MCF 10A (cell line): Measurements from ENCODE around the gene RUVBL2. TPM values are rescaled to one million over a fixed set of nuclear protein-coding genes. Genes with fewer than 3 reads are reported as not detected.
"Not testable (repeated sequence)": the region's sequence is repeated elsewhere in the genome, so short reads cannot be mapped to it uniquely, and the experiment has no call there.

ENCODE experiments used
- BruUV-seq: library from RNA; stranded (reverse); fragments of 400-500 nt; replicated peaks from 2 replicates; lab custom pipeline; 2021; lab: Mats Ljungman, UMichigan
- CTCF ChIA-PET: fragments of 300-600 bp; sonication (Branson Sonifier 250); formaldehyde crosslinking; extraction: SDS; loops from one replicate; lab custom pipeline; 2021; ENCODE audit warnings: antibody characterized with exemption, inconsistent platforms; lab: Yijun Ruan, JAX
- POLR2A ChIA-PET: fragments of 300-600, 350-650 bp; sonication (Branson Sonifier 250); formaldehyde crosslinking; extraction: SDS; loops from one replicate; lab custom pipeline; 2020; ENCODE audit warnings: antibody characterized with exemption, inconsistent platforms; lab: Yijun Ruan, JAX
- DNase-seq: peaks from one replicate; pipeline ENCODE4 v3.0.0-alpha.2; 2018; ENCODE audit not compliant: unreplicated experiment
- H3K27ac Mint-ChIP-seq: one replicate; pipeline ENCODE4 v1.8.0; 2022; ENCODE audit warnings: mild to moderate bottlenecking, low read depth, mixed read lengths; ENCODE audit not compliant: unreplicated experiment
- H3K27me3 Mint-ChIP-seq: one replicate; pipeline ENCODE4 v1.8.0; 2022; ENCODE audit warnings: mixed read lengths; ENCODE audit not compliant: insufficient read depth, unreplicated experiment
- H3K36me3 Mint-ChIP-seq: one replicate; pipeline ENCODE4 v1.8.0; 2022; ENCODE audit warnings: mild to moderate bottlenecking, moderate library complexity, mixed read lengths; ENCODE audit not compliant: insufficient read depth, unreplicated experiment
- H3K4me1 Mint-ChIP-seq: one replicate; pipeline ENCODE4 v1.8.0; 2022; ENCODE audit warnings: mixed read lengths; ENCODE audit not compliant: insufficient read depth, unreplicated experiment
- H3K4me3 Mint-ChIP-seq: one replicate; pipeline ENCODE4 v1.8.0; 2022; ENCODE audit warnings: mild to moderate bottlenecking, moderate library complexity, mixed read lengths; ENCODE audit not compliant: unreplicated experiment
- H3K9me3 Mint-ChIP-seq: one replicate; pipeline ENCODE4 v1.8.0; 2022; ENCODE audit warnings: mixed read lengths; ENCODE audit not compliant: unreplicated experiment
- intact Hi-C: fragments of 100-400 bp; cut with micrococcal nuclease; formaldehyde crosslinking; loops from 2 replicates; pipeline ENCODE4 v1.14.1; 2022
- total RNA-seq: library from RNA; stranded (reverse); gene quantifications from 2 replicates; pipeline ENCODE4 v1.2.3, GENCODE V29; 2022
- TF ChIP-seq, protein P1 (sequence below): fragments of 200-600 bp; IDR thresholded peaks from one replicate; pipeline ENCODE4 v1.8.0; 2022; ENCODE audit warnings: antibody characterized with exemption, mild to moderate bottlenecking; ENCODE audit not compliant: unreplicated experiment

RUVBL2 gene
- total RNA-seq, 1 experiment from 2014 or later: 156 TPM

DNA sequence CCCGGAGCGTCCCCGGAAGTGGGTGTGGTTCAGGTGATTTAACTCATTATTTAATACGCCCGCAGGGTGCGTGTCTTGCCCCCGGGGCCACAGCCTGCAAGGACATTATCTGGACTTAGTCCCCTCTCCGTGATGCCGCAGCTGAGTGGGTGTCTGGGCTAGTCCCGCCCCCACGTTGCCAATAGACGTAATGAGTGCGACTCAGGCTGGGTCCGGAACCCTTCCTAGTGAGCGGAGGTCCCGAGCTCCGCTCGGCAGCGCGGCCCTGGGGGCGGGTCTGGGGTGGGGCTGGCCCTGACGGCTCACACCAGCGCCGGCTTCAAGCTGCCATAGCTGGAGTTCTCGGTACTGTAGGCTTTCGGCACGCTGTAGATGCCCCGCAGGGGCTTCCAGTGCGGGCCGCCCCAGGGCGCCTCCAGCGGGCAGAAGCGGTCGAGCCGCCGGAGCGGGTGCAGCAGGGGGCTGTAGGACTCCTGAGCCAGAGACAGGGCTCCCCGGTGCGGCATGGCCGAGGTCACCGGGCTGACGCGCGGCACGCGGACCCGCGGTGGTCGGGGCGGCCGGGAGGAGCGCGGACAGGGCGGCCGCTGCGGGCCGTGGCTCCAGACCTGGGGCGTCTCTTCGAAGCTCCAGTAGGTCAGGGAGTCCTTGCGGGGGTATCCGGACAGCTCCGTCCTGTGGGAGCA lies 24.1 kb downstream of the RUVBL2 start:
- Mint-ChIP-seq H3K27ac (no peak overlapping the region), H3K4me3 (no peak overlapping the region), H3K9me3 (no peaks in the 10 kb centered on the region), H3K36me3 (peaks cover 43% of the 10 kb centered on the region), H3K27me3 (no peaks in the 10 kb centered on the region), H3K4me1 (peaks cover 18% of the 10 kb centered on the region)
- ChIA-PET CTCF (interaction anchor here (0.7 to 1.3 kb wide), 2 partner anchors 18 to 39 kb away, joined by 3 to 4 read pairs; no protein-coding TSS in a partner anchor), POLR2A (interaction anchor here (0.6 to 1.0 kb wide), 2 partner anchors 72 to 624 kb away, joined by 4 read pairs; partner anchors contain the start of gene SCAF1)
- no TSS peak for BruUV-seq
- intact Hi-C loops: no loop called here
- DNase-seq: no peak
- TF ChIP-seq, protein P1, sequence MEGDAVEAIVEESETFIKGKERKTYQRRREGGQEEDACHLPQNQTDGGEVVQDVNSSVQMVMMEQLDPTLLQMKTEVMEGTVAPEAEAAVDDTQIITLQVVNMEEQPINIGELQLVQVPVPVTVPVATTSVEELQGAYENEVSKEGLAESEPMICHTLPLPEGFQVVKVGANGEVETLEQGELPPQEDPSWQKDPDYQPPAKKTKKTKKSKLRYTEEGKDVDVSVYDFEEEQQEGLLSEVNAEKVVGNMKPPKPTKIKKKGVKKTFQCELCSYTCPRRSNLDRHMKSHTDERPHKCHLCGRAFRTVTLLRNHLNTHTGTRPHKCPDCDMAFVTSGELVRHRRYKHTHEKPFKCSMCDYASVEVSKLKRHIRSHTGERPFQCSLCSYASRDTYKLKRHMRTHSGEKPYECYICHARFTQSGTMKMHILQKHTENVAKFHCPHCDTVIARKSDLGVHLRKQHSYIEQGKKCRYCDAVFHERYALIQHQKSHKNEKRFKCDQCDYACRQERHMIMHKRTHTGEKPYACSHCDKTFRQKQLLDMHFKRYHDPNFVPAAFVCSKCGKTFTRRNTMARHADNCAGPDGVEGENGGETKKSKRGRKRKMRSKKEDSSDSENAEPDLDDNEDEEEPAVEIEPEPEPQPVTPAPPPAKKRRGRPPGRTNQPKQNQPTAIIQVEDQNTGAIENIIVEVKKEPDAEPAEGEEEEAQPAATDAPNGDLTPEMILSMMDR: peak; percentile 35

DNA sequence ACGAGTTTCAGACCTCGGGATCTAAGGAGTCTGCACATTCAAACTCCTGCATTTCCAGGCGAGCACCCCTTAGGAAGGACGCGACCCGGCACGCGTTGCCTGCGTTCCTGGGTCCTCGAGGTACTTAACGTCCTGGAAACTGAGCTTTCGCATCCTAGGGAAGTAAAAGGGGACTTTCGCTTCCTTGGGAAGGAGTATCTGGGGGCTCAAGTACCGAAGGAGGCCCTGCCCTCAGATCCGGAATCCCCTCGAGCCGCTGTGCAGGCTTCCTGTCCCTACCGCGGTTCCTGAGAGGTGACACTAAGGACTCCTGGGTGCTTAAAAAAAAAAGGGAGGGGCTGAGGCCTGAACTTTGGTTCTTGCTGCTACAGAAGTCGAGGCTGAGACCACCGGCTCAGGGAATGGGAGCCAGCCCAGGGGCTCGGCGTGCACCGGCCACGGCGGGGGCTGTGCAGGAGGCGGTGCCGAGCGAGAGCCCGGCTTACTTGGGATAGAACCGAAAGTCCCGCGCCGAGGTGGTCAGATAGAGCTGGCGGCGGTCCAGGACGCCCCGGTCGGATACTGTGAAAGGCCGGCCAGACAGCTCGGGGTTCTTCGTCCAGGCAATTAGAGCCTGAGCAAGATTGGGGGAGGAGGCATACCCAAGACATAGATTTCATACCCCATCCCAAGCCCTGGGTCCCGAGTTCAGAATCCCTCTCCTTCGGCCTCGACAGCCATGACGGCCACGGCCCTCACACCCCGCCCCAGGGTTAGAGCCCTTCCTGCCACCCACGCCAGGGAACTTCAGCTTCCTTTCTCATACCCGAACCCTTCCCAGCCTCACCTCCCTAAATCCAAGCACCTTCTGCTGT lies 24.9 kb downstream of the RUVBL2 start:
- DNase-seq, H3K27me3 Mint-ChIP-seq, BruUV-seq, H3K27ac Mint-ChIP-seq, intact Hi-C loops, H3K9me3 Mint-ChIP-seq: not testable (repeated sequence)
- H3K4me3 Mint-ChIP-seq: peak overlapping the region; percentile 57
- CTCF ChIA-PET: interaction anchor here (0.6 to 1.3 kb wide), 2 partner anchors 19 to 208 kb away, joined by 3 to 4 read pairs; no protein-coding TSS in a partner anchor
- peaks cover 18% of the 10 kb centered on the region for H3K4me1 Mint-ChIP-seq
- POLR2A ChIA-PET: interaction anchor here (0.6 to 1.7 kb wide), 10 partner anchors 9 to 623 kb away, joined by 3 to 11 read pairs (median 4); partner anchors contain the start of genes CGB7, GYS1, RUVBL2 and SCAF1
- H3K36me3 Mint-ChIP-seq: peaks cover 37% of the 10 kb centered on the region

DNA sequence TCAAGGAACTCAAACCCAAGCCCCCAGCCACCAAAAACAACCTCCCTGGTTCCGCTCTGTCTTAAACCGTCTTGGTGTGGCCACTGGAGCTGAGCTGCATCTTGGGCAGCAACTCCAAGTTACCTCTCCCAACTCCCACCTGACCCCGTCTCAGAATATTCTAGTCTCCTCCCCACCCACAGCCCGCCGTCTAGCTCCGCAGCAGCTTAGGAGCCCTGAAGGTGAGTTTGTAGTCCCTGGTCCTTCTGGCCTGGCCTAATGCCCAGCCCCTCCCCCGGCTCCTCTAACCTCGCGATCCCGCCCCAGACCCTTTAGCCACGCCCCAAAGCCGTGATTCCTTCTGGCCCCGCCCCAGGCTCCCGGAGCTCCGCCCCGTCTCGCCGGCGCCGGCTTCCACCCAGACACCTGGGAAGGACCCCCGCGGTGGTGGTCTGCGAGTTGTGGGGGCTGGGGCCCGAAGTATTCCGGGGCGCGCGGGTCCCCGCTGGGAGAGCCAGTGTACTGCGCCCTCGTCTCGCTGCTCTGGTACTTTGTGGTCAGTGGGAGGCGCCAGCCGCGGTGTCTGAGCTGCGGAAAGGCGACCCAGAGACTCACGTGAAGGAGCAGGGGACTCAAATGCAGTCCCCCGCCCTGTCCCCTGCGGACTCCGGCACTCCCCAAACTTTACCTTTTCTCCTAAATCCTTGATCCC lies 25.7 kb downstream of the RUVBL2 start:
- intact Hi-C loops: no loop called here
- Mint-ChIP-seq H3K4me1 (peaks cover 18% of the 10 kb centered on the region), H3K4me3 (peak overlapping the region; percentile 57), H3K27me3 (no peaks in the 10 kb centered on the region), H3K36me3 (peaks cover 34% of the 10 kb centered on the region), H3K27ac (no peak overlapping the region), H3K9me3 (no peaks in the 10 kb centered on the region)
- peak; percentile 83 for DNase-seq
- TSS peak; percentile 3 for BruUV-seq
- POLR2A ChIA-PET: interaction anchor here (0.6 to 1.7 kb wide), 10 partner anchors 9 to 306 kb away, joined by 3 to 11 read pairs (median 4); partner anchors contain the start of genes CGB7, GYS1 and RUVBL2
- TF ChIP-seq, protein P1: no peak
- CTCF ChIA-PET: interaction anchor here (0.6 kb wide), 1 partner anchor 38 kb away, joined by 4 read pairs; the partner anchor contains the start of gene CGB7

DNA sequence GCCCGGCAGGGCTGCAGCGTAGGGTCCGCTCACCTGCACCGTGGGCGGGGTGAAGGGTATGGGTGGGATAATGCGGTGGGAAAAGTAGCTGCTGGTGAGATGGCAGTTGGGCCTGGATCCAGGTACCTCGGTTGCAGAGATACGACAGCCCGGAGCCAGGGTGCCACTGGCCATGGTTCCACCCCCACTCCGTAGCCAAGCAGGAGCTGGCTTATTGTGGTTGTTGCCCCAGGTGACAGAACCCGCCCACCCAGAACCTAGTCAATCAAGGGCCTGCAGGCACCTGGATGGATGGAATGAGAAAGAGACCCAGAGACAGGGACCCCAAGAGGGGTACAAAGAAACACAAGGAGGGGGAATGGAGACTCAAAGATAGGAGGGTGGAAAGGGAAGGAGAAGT lies 26.7 kb downstream of the RUVBL2 start:
- Mint-ChIP-seq H3K27me3 (no peaks in the 10 kb centered on the region), H3K36me3 (peaks cover 26% of the 10 kb centered on the region), H3K4me1 (peaks cover 18% of the 10 kb centered on the region), H3K4me3 (peak overlapping the region; percentile 57), H3K27ac (no peak overlapping the region), H3K9me3 (no peaks in the 10 kb centered on the region)
- intact Hi-C loops: no loop called here
- TF ChIP-seq, protein P1: no peak
- CTCF ChIA-PET: interaction anchor here (0.6 to 1.4 kb wide), 2 partner anchors 21 to 37 kb away, joined by 3 to 4 read pairs; partner anchors contain the start of gene CGB7
- BruUV-seq: no TSS peak
- no peak for DNase-seq
- POLR2A ChIA-PET: interaction anchor here (1.2 to 1.7 kb wide), 2 partner anchors 37 to 45 kb away, joined by 4 to 6 read pairs; partner anchors contain the start of gene CGB7
